Middle frontal gyrus (tissue), 1 donor: ENCODE results near the gene RTN1.

Experiments
- DNase-seq: peaks from one replicate; pipeline ENCODE4 v3.0.0-alpha.2; 2015; ENCODE audit warnings: low spot score; ENCODE audit errors: extremely low spot score

RTN1 gene

GRCh38 chr14:59570122-59570521, 300.5 kb downstream of the RTN1 start:
- DNase-seq, result no peak

DNA sequence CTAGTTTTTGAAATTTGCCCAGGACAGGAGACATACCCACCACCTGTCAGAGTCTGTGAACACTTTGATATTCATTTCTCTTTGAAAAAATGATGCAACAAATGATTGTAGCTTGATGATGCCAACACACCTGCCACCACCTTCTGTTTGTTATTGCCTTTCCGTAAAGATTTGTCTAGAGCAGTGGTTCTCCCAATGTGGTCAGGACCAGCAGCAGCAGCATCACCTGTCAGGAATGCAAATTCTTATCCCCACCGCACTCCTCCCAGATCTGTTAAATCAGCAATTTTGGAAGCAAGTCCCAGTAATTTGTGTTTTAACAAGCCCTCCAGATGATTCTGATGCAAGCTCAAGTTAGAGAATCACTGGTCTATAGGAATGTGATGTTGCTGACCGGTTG, 303.9 kb downstream of the RTN1 start:
- DNase-seq, result no peak

DNA sequence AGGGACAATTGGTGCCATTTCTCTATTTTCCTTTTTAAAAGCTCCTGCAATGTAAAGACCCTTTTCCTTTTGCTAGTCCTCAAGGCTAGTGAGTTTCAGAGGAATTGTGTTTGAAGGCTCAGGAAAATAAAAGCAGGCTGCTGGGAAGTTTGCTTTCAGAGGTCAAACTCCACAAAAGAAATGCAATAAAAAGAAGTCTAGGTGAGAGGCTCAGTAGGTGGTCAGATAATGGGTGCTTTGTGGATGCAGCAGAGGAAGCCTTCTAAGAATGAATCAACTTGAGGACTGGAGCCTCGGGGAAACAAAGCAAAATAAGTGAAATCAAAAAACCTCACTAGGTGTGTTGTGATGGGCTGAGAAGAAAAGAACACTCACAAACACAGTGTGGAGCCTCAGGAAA, 304.3 kb downstream of the RTN1 start:
- no peak for DNase-seq

DNA sequence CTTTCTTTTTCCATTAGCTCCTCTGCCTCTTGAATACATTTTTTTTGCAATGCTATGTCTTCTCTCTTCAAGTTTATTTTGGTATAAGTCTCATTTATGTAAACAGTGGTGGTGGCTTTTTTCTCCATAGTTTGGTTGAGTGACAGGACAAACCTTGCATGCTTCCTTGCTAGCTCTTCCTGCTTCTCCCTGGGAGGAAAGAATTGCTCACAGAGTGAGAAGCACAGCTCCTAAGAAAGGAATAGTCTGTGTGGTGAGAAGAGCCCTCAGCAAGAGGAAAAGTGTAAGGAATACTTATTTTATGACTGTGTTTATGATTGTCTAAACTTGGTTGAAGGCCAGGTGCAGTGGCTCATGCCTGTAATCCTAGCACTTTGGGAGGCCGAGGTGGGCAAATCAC, 305.5 kb downstream of the RTN1 start:
- no peak for DNase-seq

GRCh38 chr14:59564366-59564765, 306.2 kb downstream of the RTN1 start:
- no peak for DNase-seq

- DNase-seq, result no peak
Observed at GRCh38 chr14:59547310-59547709, 323.3 kb downstream of the RTN1 start.
